OCI-LY1 (cell line): ENCODE results near the gene KIRREL3.
A peak's percentile ranks its signal among the peaks of the same experiment; 100 is the strongest.

ENCODE experiments used
- H2AFZ ChIP-seq: fragments of 200-600 bp; sonication (generic), shearing (Covaris generic); 2 replicates; pipeline ENCODE4 v1.6.0; 2014; ENCODE audit warnings: antibody characterized with exemption, mild to moderate bottlenecking, low read length
- H3F3A ChIP-seq: fragments of 200-600 bp; sonication (generic), shearing (Covaris generic); 2 replicates; pipeline ENCODE4 v1.6.0; 2014; ENCODE audit warnings: mild to moderate bottlenecking, antibody characterized with exemption, low read length, moderate library complexity; ENCODE audit not compliant: insufficient read depth
- H3K27ac ChIP-seq: fragments of 200-600 bp; sonication (generic); 2 replicates; pipeline ENCODE4 v1.5.1; 2014; ENCODE audit warnings: low read length, mixed run types, mild to moderate bottlenecking, low read depth; ENCODE audit not compliant: poor library complexity, severe bottlenecking
- H3K27me3 ChIP-seq: fragments of 200-600 bp; sonication (generic); 2 replicates; pipeline ENCODE4 v1.6.0; 2014; ENCODE audit warnings: antibody characterized with exemption, mild to moderate bottlenecking, low read length, moderate library complexity; ENCODE audit not compliant: insufficient read depth
- H3K36me3 ChIP-seq: fragments of 200-600 bp; sonication (generic); 2 replicates; pipeline ENCODE4 v1.6.1; 2014; ENCODE audit warnings: mild to moderate bottlenecking, antibody characterized with exemption, low read length, moderate library complexity, mixed read lengths; ENCODE audit not compliant: insufficient read depth
- H3K4me1 ChIP-seq: fragments of 200-600 bp; sonication (generic); 2 replicates; pipeline ENCODE4 v1.5.1; 2014; ENCODE audit warnings: mild to moderate bottlenecking, low read length, moderate library complexity; ENCODE audit not compliant: insufficient read depth, severe bottlenecking
- H3K4me2 ChIP-seq: fragments of 200-600 bp; sonication (generic), shearing (Covaris generic); 2 replicates; pipeline ENCODE4 v1.6.1; 2014; ENCODE audit warnings: low read length
- H3K4me3 ChIP-seq: fragments of 200-600 bp; sonication (generic); 2 replicates; pipeline ENCODE4 v1.5.1; 2014; ENCODE audit warnings: low read length, low read depth, mild to moderate bottlenecking, mixed read lengths; ENCODE audit not compliant: poor library complexity, severe bottlenecking
- H3K79me2 ChIP-seq: fragments of 200-600 bp; shearing (Covaris generic); 2 replicates; pipeline ENCODE4 v1.6.1; 2016; ENCODE audit warnings: mixed run types, low read length, mixed read lengths; ENCODE audit not compliant: insufficient read depth
- H3K9ac ChIP-seq: fragments of 200-600 bp; sonication (generic), shearing (Covaris generic); 2 replicates; pipeline ENCODE4 v1.6.1; 2014; ENCODE audit warnings: mild to moderate bottlenecking, low read length, mixed read lengths
- H3K9me2 ChIP-seq: fragments of 200-600 bp; sonication (generic), shearing (Covaris generic); 2 replicates; pipeline ENCODE4 v1.6.1; 2014; ENCODE audit warnings: low read depth, mild to moderate bottlenecking, low read length, mixed read lengths
- H3K9me3 ChIP-seq: fragments of 200-600 bp; shearing (Covaris generic); 2 replicates; pipeline ENCODE4 v1.6.1; 2014; ENCODE audit warnings: low read length, mixed read lengths
- H4K20me1 ChIP-seq: fragments of 200-600 bp; sonication (generic), shearing (Covaris generic); 2 replicates; pipeline ENCODE4 v1.6.0; 2016; ENCODE audit warnings: mild to moderate bottlenecking, low read length; ENCODE audit not compliant: insufficient read depth
- EZH2 ChIP-seq: fragments of 200-600 bp; sonication (generic), shearing (Covaris generic); IDR thresholded peaks from 2 replicates; pipeline ENCODE4 v1.8.0; 2017; ENCODE audit warnings: borderline replicate concordance, mixed run types, mild to moderate bottlenecking, antibody characterized with exemption, low read length, moderate library complexity, mixed read lengths
- TF ChIP-seq, protein P1 (sequence below): fragments of 200-600 bp; sonication (generic), shearing (Covaris generic); IDR thresholded peaks from 2 replicates; pipeline ENCODE4 v1.5.1; 2017; ENCODE audit warnings: mild to moderate bottlenecking, antibody characterized with exemption, low read length, moderate library complexity, mixed read lengths

The KIRREL3 gene

GRCh38 chr11:126991596-126991995 is 9.0 kb downstream of the KIRREL3 start:
- Histone ChIP-seq H3K4me2 (no peak overlapping the region), H3K4me3 (no peak overlapping the region)

GRCh38 chr11:126990716-126991480 is 9.7 kb downstream of the KIRREL3 start:
- Histone ChIP-seq H3K4me2 (no peak overlapping the region), H3K4me3 (no peak overlapping the region), H3K4me1 (no peaks in the 10 kb centered on the region)

More at GRCh38 chr11:126991596-126991995, 9.0 kb downstream of the KIRREL3 start:
- no peak overlapping the region for H2AFZ ChIP-seq
- TF ChIP-seq, protein P1, sequence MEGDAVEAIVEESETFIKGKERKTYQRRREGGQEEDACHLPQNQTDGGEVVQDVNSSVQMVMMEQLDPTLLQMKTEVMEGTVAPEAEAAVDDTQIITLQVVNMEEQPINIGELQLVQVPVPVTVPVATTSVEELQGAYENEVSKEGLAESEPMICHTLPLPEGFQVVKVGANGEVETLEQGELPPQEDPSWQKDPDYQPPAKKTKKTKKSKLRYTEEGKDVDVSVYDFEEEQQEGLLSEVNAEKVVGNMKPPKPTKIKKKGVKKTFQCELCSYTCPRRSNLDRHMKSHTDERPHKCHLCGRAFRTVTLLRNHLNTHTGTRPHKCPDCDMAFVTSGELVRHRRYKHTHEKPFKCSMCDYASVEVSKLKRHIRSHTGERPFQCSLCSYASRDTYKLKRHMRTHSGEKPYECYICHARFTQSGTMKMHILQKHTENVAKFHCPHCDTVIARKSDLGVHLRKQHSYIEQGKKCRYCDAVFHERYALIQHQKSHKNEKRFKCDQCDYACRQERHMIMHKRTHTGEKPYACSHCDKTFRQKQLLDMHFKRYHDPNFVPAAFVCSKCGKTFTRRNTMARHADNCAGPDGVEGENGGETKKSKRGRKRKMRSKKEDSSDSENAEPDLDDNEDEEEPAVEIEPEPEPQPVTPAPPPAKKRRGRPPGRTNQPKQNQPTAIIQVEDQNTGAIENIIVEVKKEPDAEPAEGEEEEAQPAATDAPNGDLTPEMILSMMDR: no peak
- TF ChIP-seq EZH2: no peak
- H3K27ac ChIP-seq: no peak overlapping the region
- H3K9ac ChIP-seq: no peak overlapping the region
- no peaks in the 10 kb centered on the region for H3K9me2 ChIP-seq
- H3F3A ChIP-seq: no peaks in the 10 kb centered on the region
- H3K9me3 ChIP-seq: no peaks in the 10 kb centered on the region
- no peaks in the 10 kb centered on the region for H3K4me1 ChIP-seq
- no peaks in the 10 kb centered on the region for H3K27me3 ChIP-seq
- no peaks in the 10 kb centered on the region for H3K36me3 ChIP-seq
- no peaks in the 10 kb centered on the region for H4K20me1 ChIP-seq
- H3K79me2 ChIP-seq: no peaks in the 10 kb centered on the region

DNA sequence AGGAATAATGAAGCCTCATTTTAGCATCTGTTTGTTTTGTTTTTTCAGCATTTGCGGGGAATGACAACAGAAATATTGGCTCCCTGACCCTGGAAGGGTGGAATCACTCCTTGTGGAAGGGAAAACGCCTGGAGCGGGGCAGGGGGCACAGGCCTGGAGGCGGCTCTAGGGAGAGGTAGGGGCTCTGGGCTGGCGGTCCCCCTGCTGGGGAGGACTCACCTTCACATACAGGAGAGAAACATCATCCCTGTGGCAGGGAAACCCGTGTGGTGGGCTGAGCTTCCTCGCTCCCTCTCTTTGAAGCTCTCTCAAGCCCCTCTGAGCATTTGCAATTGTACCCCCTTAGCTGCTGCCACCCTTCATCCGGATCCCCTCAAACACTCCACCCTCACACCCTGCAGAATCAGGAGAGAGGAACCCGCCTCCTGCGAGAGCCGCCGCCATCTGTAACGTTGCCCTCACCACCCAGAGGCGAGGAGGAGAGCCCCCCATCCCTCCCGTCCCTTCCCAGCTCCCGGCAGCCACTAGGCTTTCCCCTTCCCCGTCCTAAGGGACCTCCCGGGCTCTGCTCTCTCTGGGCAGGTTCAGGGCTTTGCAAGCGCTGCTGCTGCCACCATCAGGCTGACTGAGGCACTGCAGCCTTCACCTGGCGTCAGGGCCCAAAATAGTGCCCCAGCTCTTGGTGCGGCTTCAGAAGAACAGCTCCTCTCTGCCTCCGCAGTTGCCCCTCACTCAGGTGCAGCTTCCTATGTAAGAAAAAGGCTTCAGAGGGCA is 10.4 kb downstream of the KIRREL3 start:
- TF ChIP-seq, protein P1: peak; percentile 74
- TF ChIP-seq EZH2: no peak
- Histone ChIP-seq H3K4me1 (no peaks in the 10 kb centered on the region), H3K4me2 (no peak overlapping the region), H3K9me2 (no peaks in the 10 kb centered on the region), H2AFZ (no peak overlapping the region), H3F3A (no peaks in the 10 kb centered on the region), H4K20me1 (no peaks in the 10 kb centered on the region), H3K79me2 (no peaks in the 10 kb centered on the region), H3K9ac (no peak overlapping the region), H3K4me3 (no peak overlapping the region), H3K36me3 (no peaks in the 10 kb centered on the region), H3K27me3 (no peaks in the 10 kb centered on the region), H3K27ac (no peak overlapping the region), H3K9me3 (no peaks in the 10 kb centered on the region)

More at GRCh38 chr11:126990716-126991480, 9.7 kb downstream of the KIRREL3 start:
- H3K27me3 ChIP-seq: no peaks in the 10 kb centered on the region
- no peaks in the 10 kb centered on the region for H4K20me1 ChIP-seq
- no peak overlapping the region for H2AFZ ChIP-seq
- no peaks in the 10 kb centered on the region for H3F3A ChIP-seq
- no peaks in the 10 kb centered on the region for H3K79me2 ChIP-seq
- no peaks in the 10 kb centered on the region for H3K9me3 ChIP-seq
- H3K36me3 ChIP-seq: no peaks in the 10 kb centered on the region
- TF ChIP-seq EZH2: no peak
- H3K9ac ChIP-seq: no peak overlapping the region
- no peak overlapping the region for H3K27ac ChIP-seq
- H3K9me2 ChIP-seq: no peaks in the 10 kb centered on the region
